ENCODE data around the gene NFE2. TPM values are rescaled to one million over a fixed set of nuclear protein-coding genes. Genes with fewer than 3 reads are reported as not detected.

NFE2 gene
- total and polyA plus RNA-seq, 2 of the 8 experiments (the other 6 are each of a cell fraction or from before 2014, with no cell fraction given) = 2.0 to 6.1 TPM

DNA sequence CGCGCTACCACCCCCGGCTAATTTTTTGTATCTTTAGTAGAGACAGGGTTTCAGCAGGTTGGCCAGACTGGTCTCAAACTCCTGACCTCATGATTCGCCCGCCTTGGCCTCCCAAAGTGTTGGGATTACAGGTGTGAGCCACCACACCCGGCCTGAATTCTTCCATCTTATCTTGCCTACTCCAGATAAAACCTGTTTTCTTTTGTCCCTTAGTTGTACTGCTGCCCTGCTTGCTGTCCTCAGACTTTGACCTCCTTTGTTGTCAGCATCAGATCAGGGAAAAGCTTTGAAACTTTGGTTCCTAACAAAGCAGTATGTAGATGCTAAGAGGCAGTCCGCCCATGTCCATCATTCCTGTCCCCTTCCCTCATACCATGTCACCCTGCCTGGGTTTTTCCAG lies 40.0 kb upstream of the NFE2 start (continued):
- TF ChIP-seq CHD7 (IDR thresholded peaks at IDR 0.05; ENCODE audit: insufficient replicate concordance, low read length) (no peak), RNF2 (IDR thresholded peaks at IDR 0.05; ENCODE audit: borderline replicate concordance, low read depth, low read length, missing control alignments, poor library complexity, severe bottlenecking) (no peak), TAF7 (optimal IDR thresholded peaks at IDR 0.05; ENCODE audit: borderline replicate concordance, low read depth, low read length) (no peak), SIX5 (IDR thresholded peaks at IDR 0.05; ENCODE audit: low read depth, low read length) (no peak), JUND (IDR thresholded peaks at IDR 0.05; ENCODE audit: low read length) (no peak), RFX5 (IDR thresholded peaks at IDR 0.05; ENCODE audit: borderline replicate concordance, low read depth, low read length) (no peak), TAF1 (IDR thresholded peaks at IDR 0.05; ENCODE audit: low read depth, low read length) (no peak), SP4 (IDR thresholded peaks at IDR 0.05; ENCODE audit: low read length) (no peak), MAX (IDR thresholded peaks at IDR 0.05) (no peak)

Measured in H1 (cell line).